ENCODE measurements around the gene SUPT3H.

GRCh38 chr6:45171380-45171779, 206.4 kb downstream of the SUPT3H start:
- TF ChIP-seq CTCF (IDR thresholded peaks at IDR 0.05): no peak
- no peak for TF ChIP-seq POLR2A (IDR thresholded peaks at IDR 0.05)

Measured in transverse colon (tissue), 3 donors.